Transverse colon (tissue), 4 donors: ENCODE results near the gene ZNF385D. TPM values are rescaled to one million over a fixed set of nuclear protein-coding genes. Genes with fewer than 3 reads are reported as not detected.

Source experiments
- DNase-seq: peaks from one replicate; pipeline ENCODE4 v3.0.0-alpha.2; 2019
- H3K27ac ChIP-seq, 4 donors: fragments of 200-600 bp; sonication (generic); 2 replicates each; pipeline ENCODE4 v1.5.1; 2016 to 2018; ENCODE audit warnings: inconsistent platforms in 4 of 4
- H3K27me3 ChIP-seq: fragments of 200-600 bp; sonication (generic); 2 replicates; pipeline ENCODE4 v1.5.1; 2017; ENCODE audit warnings: inconsistent platforms
- H3K36me3 ChIP-seq, 4 donors: fragments of 200-600 bp; sonication (generic); 2 replicates each; pipeline ENCODE4 v1.5.1; 2017 to 2019; ENCODE audit warnings: inconsistent platforms in 4 of 4
- H3K4me1 ChIP-seq, 4 donors: fragments of 200-600 bp; sonication (generic); 2 replicates each; pipeline ENCODE4 v1.5.1; 2017 to 2020; ENCODE audit warnings: inconsistent platforms in 4 of 4
- H3K4me3 ChIP-seq, 4 donors: fragments of 200-600 bp; sonication (generic); 1 replicate in 1 of 4; 2 replicates in 3 of 4; pipeline versions ENCODE4 v1.5.1 to v1.6.1; 2017 to 2019; ENCODE audit warnings: inconsistent platforms in 4 of 4
- H3K9me3 ChIP-seq, 2 donors: fragments of 200-600 bp; sonication (generic); 2 replicates each; pipeline ENCODE4 v1.5.1; 2017 to 2019; ENCODE audit warnings: inconsistent platforms in 2 of 2
- CTCF ChIP-seq, 5 experiments: fragments of 200-600 bp in 3 of 5; fragments of 450-650 bp in 2 of 5; sonication (generic) in 3 of 5; IDR thresholded peaks; 1 replicate in 2 of 5; 2 replicates in 3 of 5; pipeline ENCODE4 v1.5.1; 2016 to 2017; ENCODE audit warnings: antibody characterized with exemption in 5 of 5, inconsistent platforms in 3 of 5, mild to moderate bottlenecking in 2 of 5, moderate library complexity in 1 of 5
- EP300 ChIP-seq: sonication (generic); formaldehyde crosslinking; IDR thresholded peaks from one replicate; pipeline ENCODE4 v1.6.1; 2017; ENCODE audit warnings: antibody characterized with exemption, low read depth
- POLR2A ChIP-seq: fragments of 450-650 bp; IDR thresholded peaks from one replicate; pipeline ENCODE4 v1.6.1; 2016; ENCODE audit warnings: antibody characterized with exemption, mild to moderate bottlenecking, moderate library complexity
- POLR2AphosphoS5 ChIP-seq, 3 donors: sonication (generic); formaldehyde crosslinking; IDR thresholded peaks; one replicate each; pipeline ENCODE4 v1.6.1; 2016; ENCODE audit warnings: antibody characterized with exemption in 3 of 3
- WGBS, 2 donors: methylation state at CpG; one replicate each; pipeline ENCODE4 v1.1.5; 2018; ENCODE audit warnings: low coverage in 1 of 2; 5-methylcytosine and 5-hydroxymethylcytosine counted together
- in situ Hi-C, 4 donors: fragments of 200-750 bp; cut with MboI; loops; one replicate each; pipeline versions ENCODE4 v1.15.0 to v1.15.1; 2017; ENCODE audit warnings: low sequenced_read_pairs in 3 of 4, low pct_ligation_motif_present in 1 of 4, low pct_unique_long_range_greater_than_20kb in 1 of 4
- intact Hi-C: fragments of 100-400 bp; cut with DNase I; formaldehyde crosslinking; loops from one replicate; pipeline ENCODE4 v1.15.1; 2023; ENCODE audit warnings: low total_unique reads
- total RNA-seq, 4 donors: library from RNA; depleted of rRNA; stranded (reverse); fragments of >200 nt; gene quantifications; one replicate each; pipeline ENCODE4 v1.1.0, GENCODE V29; 2016

ZNF385D gene
- total RNA-seq, 4 donors from 2014 or later, result 0.40 to 0.75 (median 0.52) TPM

- no peak for DNase-seq
- in situ Hi-C loops (no loop called here), intact Hi-C loops (no loop called here)
- Histone ChIP-seq H3K4me3 (no peak overlapping the region), H3K27ac (no peak overlapping the region), H3K27me3 (no peaks in the 10 kb centered on the region), H3K9me3 (no peaks in the 10 kb centered on the region), H3K4me1 (no peaks in the 10 kb centered on the region), H3K36me3 (no peaks in the 10 kb centered on the region)
- no peak for TF ChIP-seq CTCF (IDR thresholded peaks at IDR 0.05)
- no peak for TF ChIP-seq EP300
- TF ChIP-seq POLR2A, result no peak
- no peak for TF ChIP-seq POLR2AphosphoS5 (IDR thresholded peaks at IDR 0.05)
- WGBS, 2 donors, result 57 to 89% methylated on average over 1 of the region's 1 CpG
Measured at GRCh38 chr3:21407743-21408142, 343.3 kb downstream of the ZNF385D start.

GRCh38 chr3:21405671-21406667 is 345.0 kb downstream of the ZNF385D start:
- no peak for DNase-seq
- TF ChIP-seq POLR2A (no peak), EP300 (no peak), CTCF (IDR thresholded peaks at IDR 0.05) (no peak), POLR2AphosphoS5 (IDR thresholded peaks at IDR 0.05) (no peak)
- in situ Hi-C loops (no loop called here), intact Hi-C loops (no loop called here)
- Histone ChIP-seq H3K4me3 (no peak overlapping the region), H3K4me1 (no peaks in the 10 kb centered on the region), H3K9me3 (no peaks in the 10 kb centered on the region), H3K27ac (no peak overlapping the region), H3K27me3 (no peaks in the 10 kb centered on the region), H3K36me3 (no peaks in the 10 kb centered on the region)
- 85 to 96% methylated on average over 9 to 45 of the region's 47 CpGs for WGBS, 2 donors

GRCh38 chr3:21398461-21398860 is 352.5 kb downstream of the ZNF385D start:
- no peaks in the 10 kb centered on the region for H3K9me3 ChIP-seq
- intact Hi-C loops (no loop called here), in situ Hi-C loops (no loop called here)
- 68% methylated on average over 4 of the region's 4 CpGs; no CpG with 5 or more reads in 1 of the 2 donors for WGBS, 2 donors
- no peak for DNase-seq
- H3K27ac ChIP-seq, result no peak overlapping the region
- no peaks in the 10 kb centered on the region for H3K4me1 ChIP-seq
- no peaks in the 10 kb centered on the region for H3K27me3 ChIP-seq
- no peak for TF ChIP-seq POLR2AphosphoS5 (IDR thresholded peaks at IDR 0.05)
- no peak for TF ChIP-seq POLR2A
- no peak for TF ChIP-seq EP300
- no peak for TF ChIP-seq CTCF (IDR thresholded peaks at IDR 0.05)
- H3K4me3 ChIP-seq, result no peak overlapping the region
- no peaks in the 10 kb centered on the region for H3K36me3 ChIP-seq

DNA sequence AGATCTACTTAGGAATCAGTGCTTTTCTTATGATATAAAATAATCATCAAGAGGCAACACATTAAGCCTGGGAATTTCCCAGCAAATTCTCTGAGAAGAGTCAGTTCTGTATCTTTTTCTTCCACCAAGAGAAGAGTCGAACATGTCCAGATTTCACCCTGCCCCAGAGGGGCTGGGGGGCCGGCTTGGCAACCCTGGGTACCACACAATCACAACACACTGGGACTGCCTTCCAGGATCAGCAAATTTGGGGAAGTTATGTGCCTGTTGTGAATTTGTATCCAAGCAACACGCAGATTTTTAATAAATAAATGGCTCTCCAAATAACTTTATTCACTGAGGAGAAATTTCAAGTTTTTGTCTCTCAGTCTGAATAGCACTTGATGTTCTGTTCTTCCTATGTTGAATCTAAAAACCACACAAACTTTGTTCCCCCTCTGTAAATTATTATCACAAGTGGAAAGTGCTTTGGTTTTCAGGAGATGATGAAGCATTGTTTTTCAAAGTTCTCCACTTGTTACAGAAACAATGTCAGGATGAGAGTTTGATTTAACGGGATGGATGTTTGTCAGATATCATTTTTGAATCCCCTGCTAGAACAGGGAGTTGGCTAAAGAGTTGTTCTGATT is 357.2 kb downstream of the ZNF385D start:
- DNase-seq, result no peak

More for the DNA sequence above, 357.2 kb downstream of the ZNF385D start:
- in situ Hi-C loops, result no loop called here
- no peak for TF ChIP-seq POLR2AphosphoS5 (IDR thresholded peaks at IDR 0.05)
- no peak for TF ChIP-seq POLR2A
- no peak for TF ChIP-seq CTCF (IDR thresholded peaks at IDR 0.05)
- no peak for TF ChIP-seq EP300
- Histone ChIP-seq H3K4me1 (no peaks in the 10 kb centered on the region), H3K9me3 (no peaks in the 10 kb centered on the region), H3K36me3 (no peaks in the 10 kb centered on the region), H3K27ac (no peak overlapping the region), H3K4me3 (no peak overlapping the region), H3K27me3 (no peaks in the 10 kb centered on the region)
- 65 to 75% methylated on average over 4 of the region's 4 CpGs for WGBS, 2 donors
- intact Hi-C loops, result no loop called here
